Measurements from ENCODE around the gene TRPM7. TPM values are rescaled to one million over a fixed set of nuclear protein-coding genes. Genes with fewer than 3 reads are reported as not detected.

The TRPM7 gene
- total and polyA plus RNA-seq, 5 donors from 2014 or later: 9.4 to 50.4 (median 12.4) TPM

Other genes starting within 250 kb of the TRPM7 start
- not detected for gene USP50, start 140.1 kb downstream of the TRPM7 start, total RNA-seq
- gene USP50, start 140.1 kb downstream of the TRPM7 start, polyA plus RNA-seq: not detected
- gene SPPL2A, start 78.9 kb upstream of the TRPM7 start, total RNA-seq: 69.0 TPM
- gene SPPL2A, start 78.9 kb upstream of the TRPM7 start, polyA plus RNA-seq: 10 to 100 TPM; 64.2 to 92.3 (median 75.9) TPM
- gene AP4E1, start 221.9 kb upstream of the TRPM7 start, total RNA-seq: 9.5 TPM
- 1 to 10 TPM; 3.0 to 5.6 (median 4.0) TPM for gene AP4E1, start 221.9 kb upstream of the TRPM7 start, polyA plus RNA-seq